GM23338 (cell line): ENCODE results near the gene WDR1. TPM values are rescaled to one million over a fixed set of nuclear protein-coding genes. Genes with fewer than 3 reads are reported as not detected.

Source experiments
- ATAC-seq: fragments of 200-7000 bp; cut with Tn5 transposase; 3 replicates; pipeline ENCODE4 v1.9.1; 2020
- DNase-seq: peaks from one replicate; pipeline ENCODE4 v3.0.0-alpha.2; 2015; ENCODE audit warnings: low spot score
- H2AFZ ChIP-seq: fragments of 200-600 bp; sonication (generic); 2 replicates; pipeline ENCODE4 v1.8.0; 2016; ENCODE audit warnings: antibody characterized with exemption, mild to moderate bottlenecking, moderate library complexity
- H3F3A ChIP-seq: fragments of 200-600 bp; sonication (generic); replicated peaks from 2 replicates; pipeline ENCODE4 v1.8.0; 2017; ENCODE audit warnings: antibody characterized with exemption, mixed run types, low read depth
- H3K27ac ChIP-seq: fragments of 200-600 bp; sonication (generic); 2 replicates; pipeline ENCODE4 v1.6.1; 2016; ENCODE audit warnings: low read depth
- H3K27me3 ChIP-seq: fragments of 200-600 bp; sonication (generic); 2 replicates; pipeline ENCODE4 v1.8.0; 2016; ENCODE audit warnings: mild to moderate bottlenecking, mixed run types, moderate library complexity; ENCODE audit not compliant: insufficient read depth
- H3K36me3 ChIP-seq: fragments of 200-600 bp; sonication (generic); 2 replicates; pipeline ENCODE4 v1.8.0; 2016; ENCODE audit warnings: mild to moderate bottlenecking; ENCODE audit not compliant: insufficient read depth
- H3K4me1 ChIP-seq: fragments of 200-600 bp; sonication (generic); 2 replicates; pipeline ENCODE4 v1.8.0; 2016; ENCODE audit warnings: mild to moderate bottlenecking, moderate library complexity; ENCODE audit not compliant: insufficient read depth
- H3K4me2 ChIP-seq: fragments of 200-600 bp; sonication (generic); 2 replicates; pipeline ENCODE4 v1.7.1; 2017; ENCODE audit warnings: mixed run types
- H3K4me3 ChIP-seq: fragments of 200-600 bp; sonication (generic); 2 replicates; pipeline ENCODE4 v1.6.1; 2016; ENCODE audit warnings: mixed run types
- H3K79me2 ChIP-seq: fragments of 200-600 bp; sonication (generic); replicated peaks from 2 replicates; pipeline ENCODE4 v1.8.0; 2017; ENCODE audit warnings: mild to moderate bottlenecking; ENCODE audit not compliant: insufficient read depth
- H3K9me2 ChIP-seq: fragments of 200-600 bp; sonication (generic); 2 replicates; pipeline ENCODE4 v1.8.0; 2017; ENCODE audit not compliant: insufficient read depth
- H4K20me1 ChIP-seq: fragments of 200-600 bp; sonication (generic); replicated peaks from 2 replicates; pipeline ENCODE4 v1.8.0; 2017; ENCODE audit warnings: mild to moderate bottlenecking; ENCODE audit not compliant: insufficient read depth
- H3K27ac Mint-ChIP-seq: 2 replicates; pipeline ENCODE4 v1.8.0; 2020; ENCODE audit warnings: inconsistent platforms, mild to moderate bottlenecking, moderate library complexity, mixed read lengths
- H3K27me3 Mint-ChIP-seq: 3 replicates; pipeline ENCODE4 v1.8.0; 2022; ENCODE audit warnings: low read depth, mild to moderate bottlenecking, moderate library complexity, mixed read lengths, inconsistent platforms; ENCODE audit not compliant: insufficient read depth, poor library complexity
- H3K36me3 Mint-ChIP-seq: 3 replicates; pipeline ENCODE4 v1.8.0; 2021; ENCODE audit warnings: low read depth, mild to moderate bottlenecking, inconsistent platforms, moderate library complexity, mixed read lengths
- H3K4me1 Mint-ChIP-seq: 3 replicates; pipeline ENCODE4 v1.8.0; 2020; ENCODE audit warnings: mild to moderate bottlenecking, inconsistent platforms, mixed read lengths
- H3K4me3 Mint-ChIP-seq: 3 replicates; pipeline ENCODE4 v1.8.0; 2021; ENCODE audit warnings: moderate library complexity, mild to moderate bottlenecking, inconsistent platforms, mixed read lengths
- H3K9me3 Mint-ChIP-seq: 3 replicates; pipeline ENCODE4 v1.8.0; 2020; ENCODE audit warnings: moderate library complexity, mild to moderate bottlenecking, inconsistent platforms, mixed read lengths
- CREB1 ChIP-seq: fragments of 250-450 bp; sonication (Bioruptor Pico); IDR thresholded peaks from 2 replicates; pipeline ENCODE4 v1.5.0; 2020; ENCODE audit warnings: low read depth, mild to moderate bottlenecking, moderate library complexity
- CTCF ChIP-seq, 2 experiments: fragments of 200-600 bp in 1 of 2; sonication (generic) in 1 of 2; conservative IDR thresholded peaks; 2 replicates each; pipeline versions ENCODE4 v1.5.1 to v1.6.1; 2016 to 2017; ENCODE audit warnings: antibody characterized with exemption in 2 of 2, low read depth in 2 of 2, mild to moderate bottlenecking in 2 of 2, moderate library complexity in 1 of 2
- ETS1 ChIP-seq: IDR thresholded peaks from 2 replicates; pipeline ENCODE4 v1.6.1; 2016; ENCODE audit warnings: antibody characterized with exemption
- EZH2 ChIP-seq: fragments of 200-600 bp; sonication (generic); IDR thresholded peaks from one replicate; pipeline ENCODE4 v1.8.0; 2017; ENCODE audit warnings: antibody characterized with exemption, mild to moderate bottlenecking, low read depth; ENCODE audit not compliant: unreplicated experiment
- EZH2phosphoT487 ChIP-seq: fragments of 200-600 bp; sonication (generic); IDR thresholded peaks from one replicate; pipeline ENCODE4 v1.8.1; 2018; ENCODE audit warnings: antibody characterized with exemption; ENCODE audit not compliant: unreplicated experiment
- JUNB ChIP-seq: IDR thresholded peaks from one replicate; pipeline ENCODE4 v1.6.1; 2016; ENCODE audit warnings: antibody characterized with exemption; ENCODE audit not compliant: unreplicated experiment
- NANOG ChIP-seq: IDR thresholded peaks from 2 replicates; pipeline ENCODE4 v1.6.1; 2016; ENCODE audit warnings: antibody characterized with exemption, borderline replicate concordance
- POLR2AphosphoS5 ChIP-seq: IDR thresholded peaks from 2 replicates; pipeline ENCODE4 v1.6.1; 2016; ENCODE audit warnings: antibody characterized with exemption, low read depth
- REST ChIP-seq: IDR thresholded peaks from one replicate; pipeline ENCODE4 v1.6.1; 2018; ENCODE audit warnings: antibody characterized with exemption; ENCODE audit not compliant: unreplicated experiment
- STAT1 ChIP-seq: IDR thresholded peaks from one replicate; pipeline ENCODE4 v1.6.1; 2016; ENCODE audit warnings: antibody characterized with exemption; ENCODE audit not compliant: unreplicated experiment
- ZNF114 ChIP-seq: fragments of 250-450 bp; sonication (Bioruptor Pico); IDR thresholded peaks from 2 replicates; pipeline ENCODE4 v1.5.0; 2020; ENCODE audit warnings: mild to moderate bottlenecking, moderate library complexity
- ZNF331 ChIP-seq: fragments of 250-450 bp; sonication (Bioruptor Pico); IDR thresholded peaks from 2 replicates; pipeline ENCODE4 v1.5.0; 2020; ENCODE audit warnings: low read depth, mild to moderate bottlenecking, moderate library complexity
- ZNF462 ChIP-seq: fragments of 250-450 bp; sonication (Bioruptor Pico); IDR thresholded peaks from 2 replicates; pipeline ENCODE4 v1.5.0; 2020; ENCODE audit warnings: mild to moderate bottlenecking, moderate library complexity
- polyA plus RNA-seq: library from polyadenylated mRNA; unstranded; fragments of >200 nt; fragmentation: Nextera tagmentation; extraction: Ambion mirVana; gene quantifications from 2 replicates; pipeline ENCODE4 v1.2.1, GENCODE V29; 2016
- total RNA-seq: library from RNA; depleted of rRNA; stranded (reverse); fragments of >200 nt; shearing (Covaris generic); gene quantifications from 2 replicates; pipeline ENCODE4 v1.2.3, GENCODE V29; 2014

WDR1 gene
- total and polyA plus RNA-seq, 2 experiments from 2014 or later = 93.2 to 248 TPM

- Mint-ChIP-seq H3K27me3 (peaks cover 16% of the 10 kb centered on the region), H3K9me3 (no peaks in the 10 kb centered on the region), H3K27ac (peak overlapping the region; percentile 35; the same call in 1 of the 2 replicates), H3K36me3 (peaks cover 61% of the 10 kb centered on the region), H3K4me1 (peaks cover 70% of the 10 kb centered on the region), H3K4me3 (no peak overlapping the region; the same call in 2 of the 3 replicates)
- H3K4me2 ChIP-seq = no peak overlapping the region
- DNase-seq = no peak
- H3K79me2 ChIP-seq = peaks cover 93% of the 10 kb centered on the region
- TF ChIP-seq REST = no peak
- TF ChIP-seq ZNF331 (CRISPR knock-in tag) = no peak
- TF ChIP-seq JUNB = no peak
- no peak for TF ChIP-seq POLR2AphosphoS5
- TF ChIP-seq EZH2phosphoT487 = no peak
- TF ChIP-seq CREB1 (CRISPR knock-in tag) = no peak
- no peak for TF ChIP-seq CTCF (conservative IDR thresholded peaks at IDR 0.05; ENCODE audit: low read depth in 2 of 2)
- no peak for TF ChIP-seq ETS1
- TF ChIP-seq NANOG = no peak
- no peak for TF ChIP-seq EZH2
- TF ChIP-seq STAT1 = no peak
- TF ChIP-seq ZNF462 (CRISPR knock-in tag) = no peak
- TF ChIP-seq ZNF114 (CRISPR knock-in tag) = no peak
- no peaks in the 10 kb centered on the region for H3K27me3 ChIP-seq
- peaks cover 72% of the 10 kb centered on the region for H4K20me1 ChIP-seq
- peaks cover 11% of the 10 kb centered on the region; the same call in 1 of the 2 replicates for H3K4me1 ChIP-seq
- no peaks in the 10 kb centered on the region for H3F3A ChIP-seq
- no peaks in the 10 kb centered on the region for H3K9me2 ChIP-seq
- no peak overlapping the region for H3K27ac ChIP-seq
- H3K4me3 ChIP-seq = no peak overlapping the region
- H3K36me3 ChIP-seq = peaks cover 11% of the 10 kb centered on the region
- peak; percentile 6; the same call in 1 of the 3 replicates for ATAC-seq
- H2AFZ ChIP-seq = no peak overlapping the region
These were observed 13.9 kb downstream of the WDR1 start for GRCh38 chr4:10102474-10103332.
